Transverse colon (tissue), 4 donors: ENCODE results near the gene ASTN1. TPM values are rescaled to one million over a fixed set of nuclear protein-coding genes. Genes with fewer than 3 reads are reported as not detected.

Source experiments
- DNase-seq: peaks from one replicate; pipeline ENCODE4 v3.0.0-alpha.2; 2019
- H3K27ac ChIP-seq, 4 donors: fragments of 200-600 bp; sonication (generic); 2 replicates each; pipeline ENCODE4 v1.5.1; 2016 to 2018; ENCODE audit warnings: inconsistent platforms in 4 of 4
- H3K27me3 ChIP-seq: fragments of 200-600 bp; sonication (generic); 2 replicates; pipeline ENCODE4 v1.5.1; 2017; ENCODE audit warnings: inconsistent platforms
- H3K36me3 ChIP-seq, 4 donors: fragments of 200-600 bp; sonication (generic); 2 replicates each; pipeline ENCODE4 v1.5.1; 2017 to 2019; ENCODE audit warnings: inconsistent platforms in 4 of 4
- H3K4me1 ChIP-seq, 4 donors: fragments of 200-600 bp; sonication (generic); 2 replicates each; pipeline ENCODE4 v1.5.1; 2017 to 2020; ENCODE audit warnings: inconsistent platforms in 4 of 4
- H3K4me3 ChIP-seq, 4 donors: fragments of 200-600 bp; sonication (generic); 1 replicate in 1 of 4; 2 replicates in 3 of 4; pipeline versions ENCODE4 v1.5.1 to v1.6.1; 2017 to 2019; ENCODE audit warnings: inconsistent platforms in 4 of 4
- H3K9me3 ChIP-seq, 2 donors: fragments of 200-600 bp; sonication (generic); 2 replicates each; pipeline ENCODE4 v1.5.1; 2017 to 2019; ENCODE audit warnings: inconsistent platforms in 2 of 2
- CTCF ChIP-seq, 5 experiments: fragments of 200-600 bp in 3 of 5; fragments of 450-650 bp in 2 of 5; sonication (generic) in 3 of 5; IDR thresholded peaks; 1 replicate in 2 of 5; 2 replicates in 3 of 5; pipeline ENCODE4 v1.5.1; 2016 to 2017; ENCODE audit warnings: antibody characterized with exemption in 5 of 5, inconsistent platforms in 3 of 5, mild to moderate bottlenecking in 2 of 5, moderate library complexity in 1 of 5
- EP300 ChIP-seq: sonication (generic); formaldehyde crosslinking; IDR thresholded peaks from one replicate; pipeline ENCODE4 v1.6.1; 2017; ENCODE audit warnings: antibody characterized with exemption, low read depth
- POLR2A ChIP-seq: fragments of 450-650 bp; IDR thresholded peaks from one replicate; pipeline ENCODE4 v1.6.1; 2016; ENCODE audit warnings: antibody characterized with exemption, mild to moderate bottlenecking, moderate library complexity
- POLR2AphosphoS5 ChIP-seq, 3 donors: sonication (generic); formaldehyde crosslinking; IDR thresholded peaks; one replicate each; pipeline ENCODE4 v1.6.1; 2016; ENCODE audit warnings: antibody characterized with exemption in 3 of 3
- WGBS, 2 donors: methylation state at CpG; one replicate each; pipeline ENCODE4 v1.1.5; 2018; ENCODE audit warnings: low coverage in 1 of 2; 5-methylcytosine and 5-hydroxymethylcytosine counted together
- in situ Hi-C, 4 donors: fragments of 200-750 bp; cut with MboI; loops; one replicate each; pipeline versions ENCODE4 v1.15.0 to v1.15.1; 2017; ENCODE audit warnings: low sequenced_read_pairs in 3 of 4, low pct_ligation_motif_present in 1 of 4, low pct_unique_long_range_greater_than_20kb in 1 of 4
- intact Hi-C: fragments of 100-400 bp; cut with DNase I; formaldehyde crosslinking; loops from one replicate; pipeline ENCODE4 v1.15.1; 2023; ENCODE audit warnings: low total_unique reads
- total RNA-seq, 4 donors: library from RNA; depleted of rRNA; stranded (reverse); fragments of >200 nt; gene quantifications; one replicate each; pipeline ENCODE4 v1.1.0, GENCODE V29; 2016

ASTN1 gene
- total RNA-seq, 4 donors from 2014 or later: 0.27 to 3.0 (median 0.74) TPM

- TF ChIP-seq EP300: no peak
- no peak for TF ChIP-seq CTCF (IDR thresholded peaks at IDR 0.05)
- no peak for TF ChIP-seq POLR2A
- TF ChIP-seq POLR2AphosphoS5 (IDR thresholded peaks at IDR 0.05): no peak
- Histone ChIP-seq H3K27ac (no peak overlapping the region), H3K4me1 (no peaks in the 10 kb centered on the region), H3K27me3 (no peaks in the 10 kb centered on the region), H3K9me3 (no peaks in the 10 kb centered on the region), H3K36me3 (no peaks in the 10 kb centered on the region), H3K4me3 (no peak overlapping the region)
- no peak for DNase-seq
- WGBS, 2 donors: 63 to 76% methylated on average over 5 to 12 of the region's 12 CpGs
- in situ Hi-C loops: loop anchor here in 3 of 4 donors (25.0 kb wide), 2 partner anchors 458 to 1058 kb away; no protein-coding TSS in a partner anchor
- intact Hi-C loops: no loop called here
These were observed 285.6 kb downstream of the ASTN1 start for GRCh38 chr1:176878750-176879536.

GRCh38 chr1:176877557-176877956 lies 287.0 kb downstream of the ASTN1 start:
- intact Hi-C loops: no loop called here
- Histone ChIP-seq H3K27me3 (no peaks in the 10 kb centered on the region), H3K4me1 (no peaks in the 10 kb centered on the region), H3K27ac (no peak overlapping the region), H3K36me3 (no peaks in the 10 kb centered on the region), H3K9me3 (no peaks in the 10 kb centered on the region), H3K4me3 (no peak overlapping the region)
- DNase-seq: no peak
- no peak for TF ChIP-seq EP300
- 71 to 77% methylated on average over 1 to 3 of the region's 3 CpGs for WGBS, 2 donors
- in situ Hi-C loops: loop anchor here in 3 of 4 donors (25.0 kb wide), 2 partner anchors 460 to 1060 kb away; no protein-coding TSS in a partner anchor

- DNase-seq: no peak
- H3K27me3 ChIP-seq: no peaks in the 10 kb centered on the region
- WGBS, 2 donors: 75% methylated on average over 4 of the region's 4 CpGs; no CpG with 5 or more reads in 1 of the 2 donors
- in situ Hi-C loops (loop anchor here in 3 of 4 donors (25.0 kb wide), 2 partner anchors 460 to 1060 kb away; no protein-coding TSS in a partner anchor), intact Hi-C loops (no loop called here)
- no peak overlapping the region for H3K27ac ChIP-seq
- H3K36me3 ChIP-seq: no peaks in the 10 kb centered on the region
- TF ChIP-seq POLR2AphosphoS5 (IDR thresholded peaks at IDR 0.05): no peak
- TF ChIP-seq CTCF (IDR thresholded peaks at IDR 0.05): no peak
- no peak for TF ChIP-seq EP300
- TF ChIP-seq POLR2A: no peak
- H3K4me3 ChIP-seq: no peak overlapping the region
- H3K9me3 ChIP-seq: no peaks in the 10 kb centered on the region
- H3K4me1 ChIP-seq: no peaks in the 10 kb centered on the region
These were observed 287.5 kb downstream of the ASTN1 start for GRCh38 chr1:176876966-176877515.

- H3K36me3 ChIP-seq: no peaks in the 10 kb centered on the region
- WGBS, 2 donors: 73% methylated on average over 2 to 4 of the region's 4 CpGs
- in situ Hi-C loops: loop anchor here in 1 of 4 donors (25.0 kb wide), 1 partner anchor 307 kb away; no protein-coding TSS in a partner anchor
- no peaks in the 10 kb centered on the region for H3K27me3 ChIP-seq
- H3K4me3 ChIP-seq: no peak overlapping the region
- no peaks in the 10 kb centered on the region for H3K4me1 ChIP-seq
- H3K9me3 ChIP-seq: no peaks in the 10 kb centered on the region
- intact Hi-C loops: no loop called here
- DNase-seq: no peak
- H3K27ac ChIP-seq: no peak overlapping the region
- TF ChIP-seq EP300: no peak
- TF ChIP-seq POLR2AphosphoS5 (IDR thresholded peaks at IDR 0.05): no peak
- no peak for TF ChIP-seq POLR2A
- no peak for TF ChIP-seq CTCF (IDR thresholded peaks at IDR 0.05)
These were observed 294.9 kb downstream of the ASTN1 start for GRCh38 chr1:176869577-176869976.
